Left kidney (tissue), 2 donors: ENCODE data around the gene CCBE1. TPM values are rescaled to one million over a fixed set of nuclear protein-coding genes. Genes with fewer than 3 reads are reported as not detected.

Experiments
- DNase-seq: peaks from one replicate; pipeline ENCODE4 v3.0.0-alpha.2; 2013
- polyA plus RNA-seq: library from polyadenylated mRNA; unstranded; fragments of 120-200 nt; gene quantifications from one replicate; pipeline ENCODE4 v1.2.1, GENCODE V29; 2013; ENCODE audit not compliant: insufficient read length

Gene CCBE1
- polyA plus RNA-seq, 1 donor: 31.5 TPM

DNA sequence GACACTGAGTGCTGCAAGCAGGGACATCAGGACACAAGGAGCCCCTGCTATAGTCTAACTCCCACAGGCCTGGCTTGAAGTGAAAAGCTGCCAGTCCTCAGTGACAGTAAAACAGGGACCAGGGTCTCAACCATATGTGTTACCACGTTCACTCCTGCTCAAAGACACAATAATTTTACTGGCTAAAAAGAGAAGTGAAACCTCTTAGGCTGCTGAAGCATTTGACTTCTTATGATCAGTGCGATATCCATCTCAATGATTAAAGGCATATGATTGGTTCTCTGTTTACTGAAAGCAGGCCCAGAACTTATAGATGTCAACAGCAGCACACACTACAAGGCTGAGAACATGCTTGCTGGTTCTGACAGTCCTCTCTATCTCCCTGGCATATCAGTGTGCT, 208.3 kb downstream of the CCBE1 start:
- DNase-seq: no peak

DNA sequence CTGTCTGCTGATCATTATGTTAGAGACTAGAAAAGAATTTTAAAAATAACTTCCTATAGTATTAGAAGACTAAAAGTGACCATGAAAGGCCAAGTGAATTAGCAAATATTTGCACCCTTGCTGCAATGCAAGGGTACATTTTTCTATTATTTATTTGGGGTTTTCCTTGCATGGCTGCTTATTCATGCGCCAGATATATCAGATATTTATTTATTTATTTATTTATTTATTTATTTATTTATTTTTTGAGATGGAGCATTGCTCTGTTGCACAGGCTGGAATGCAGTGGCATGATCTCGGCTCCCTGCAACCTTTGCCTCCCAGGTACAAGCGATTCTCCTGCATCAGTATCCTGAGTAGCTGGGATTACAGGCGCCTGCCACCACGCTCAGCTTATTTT, 211.8 kb downstream of the CCBE1 start:
- DNase-seq: no peak

DNA sequence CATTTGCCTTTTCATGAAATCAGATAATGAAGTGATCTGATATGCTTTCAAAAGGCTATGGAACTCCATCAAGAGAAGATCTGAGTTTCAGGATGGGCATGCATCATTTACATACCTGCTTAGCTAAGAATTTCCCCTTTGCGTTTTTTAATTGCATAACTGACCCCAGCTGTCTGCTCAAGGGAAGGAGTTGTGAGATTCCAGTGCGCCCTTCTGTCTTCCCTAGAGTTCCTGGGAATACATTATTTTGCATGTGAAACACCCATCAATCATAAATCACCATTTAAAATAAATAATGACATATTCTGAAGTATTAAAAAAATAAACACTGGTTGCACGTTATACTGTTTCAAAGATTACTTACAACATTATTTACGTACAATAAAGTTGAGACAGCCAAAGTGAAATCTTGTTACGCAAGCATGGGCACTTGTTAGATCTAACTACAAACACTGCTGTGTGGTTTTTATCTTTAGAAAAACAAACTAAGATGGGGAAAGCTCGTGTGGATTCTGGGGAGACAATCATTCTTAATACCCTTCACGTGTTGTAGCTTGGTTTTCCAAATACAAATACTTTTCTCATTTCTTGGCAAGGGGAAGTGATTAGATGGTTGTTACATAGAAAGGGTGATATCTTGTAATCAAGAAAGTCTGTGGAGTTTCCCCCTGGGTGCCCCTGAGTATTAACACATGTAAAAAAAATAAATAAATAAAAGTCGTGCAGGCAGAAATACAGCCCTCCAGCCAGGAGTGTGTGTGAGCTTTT, 212.5 kb downstream of the CCBE1 start:
- DNase-seq: no peak

DNA sequence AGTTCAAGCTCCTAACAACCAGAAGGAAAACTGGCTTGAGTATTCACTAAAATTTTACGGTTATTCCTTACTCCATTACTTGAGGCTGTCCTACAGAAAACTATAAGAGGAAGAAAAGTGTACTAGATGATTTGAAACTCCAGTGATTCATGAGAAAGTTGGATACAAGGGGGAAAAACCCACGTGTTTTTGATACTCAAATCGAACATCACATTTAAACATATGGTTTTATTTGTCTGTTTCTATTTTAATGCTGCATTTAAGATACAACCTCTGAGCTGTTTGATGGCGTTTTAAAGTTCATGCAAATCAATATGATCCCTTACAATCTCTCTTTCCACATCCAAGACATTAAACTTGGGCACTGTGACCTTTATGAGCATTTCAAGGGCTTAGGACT, 213.1 kb downstream of the CCBE1 start:
- DNase-seq: no peak

DNA sequence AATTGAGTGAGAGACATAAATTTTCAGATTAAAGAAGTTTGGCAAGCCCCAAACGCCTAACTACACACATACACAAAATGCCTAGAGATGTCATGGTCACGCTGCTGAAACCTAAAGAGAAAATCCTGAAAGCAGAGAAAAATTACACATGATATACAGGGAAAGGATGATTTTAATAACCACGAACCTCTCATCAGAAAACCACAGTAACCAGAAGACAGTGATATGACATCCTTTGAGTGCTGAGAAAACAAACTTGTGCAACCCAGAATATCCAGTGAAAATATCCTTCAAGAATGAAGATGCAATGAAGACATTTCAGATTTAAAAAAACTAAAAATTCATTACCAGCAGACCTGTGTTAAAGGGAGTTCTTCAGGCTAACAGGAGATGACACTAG, 215.8 kb downstream of the CCBE1 start:
- DNase-seq: no peak

DNA sequence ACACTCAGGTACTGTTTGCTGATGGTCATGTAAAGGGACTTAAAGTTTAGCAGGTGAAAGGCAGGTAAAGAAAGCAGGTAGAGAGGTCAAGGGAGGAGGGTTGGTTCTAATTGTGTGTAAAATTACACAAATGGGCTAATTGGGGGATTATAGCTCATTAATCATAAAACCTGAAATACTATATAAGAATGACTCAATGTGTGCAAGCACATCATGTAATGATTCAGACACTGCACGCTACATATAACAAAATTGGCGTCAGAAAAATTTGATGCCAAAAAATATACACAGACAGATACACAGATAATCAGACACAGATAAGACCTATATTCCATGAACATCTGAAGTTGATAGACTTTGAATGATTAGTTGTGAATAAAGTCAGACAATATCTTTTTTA, 217.4 kb downstream of the CCBE1 start:
- no peak for DNase-seq

DNA sequence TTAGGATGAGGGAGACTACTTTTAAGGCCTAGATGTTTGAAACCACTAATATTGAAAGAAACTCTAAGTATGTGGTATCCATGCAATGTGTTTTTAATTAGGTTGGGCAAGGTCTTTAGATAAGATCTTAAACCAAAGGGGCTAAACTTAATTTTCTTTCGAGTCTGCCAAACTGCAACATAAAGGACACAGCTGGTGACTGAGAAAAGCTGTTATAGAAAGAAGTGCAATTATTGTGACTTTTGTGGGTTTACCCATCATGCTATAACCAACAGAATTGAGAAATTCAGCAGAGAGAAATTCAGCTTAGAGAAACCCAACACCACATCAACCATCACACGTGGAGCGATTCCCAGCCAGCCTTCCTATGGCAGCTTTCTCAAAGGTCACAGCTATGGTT, 218.6 kb downstream of the CCBE1 start:
- DNase-seq: no peak

DNA sequence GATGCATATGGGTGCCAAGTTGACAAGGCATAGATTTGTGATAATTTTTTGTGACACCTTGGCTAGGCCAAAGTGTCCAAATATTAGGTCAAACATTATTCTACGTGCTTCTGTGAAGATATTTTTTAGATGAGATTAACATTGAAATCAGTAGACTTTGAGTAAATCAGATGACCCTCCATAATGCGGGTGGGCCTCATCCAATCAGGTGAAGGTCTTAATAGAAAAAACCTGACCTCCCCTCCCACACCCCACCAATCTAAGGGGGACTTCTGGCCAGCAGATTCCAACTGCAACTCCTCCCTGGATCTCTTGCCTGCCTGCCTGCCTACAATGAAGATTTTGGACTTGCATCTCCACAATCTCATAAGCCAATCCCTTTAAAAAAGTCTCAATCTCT, 219.4 kb downstream of the CCBE1 start:
- no peak for DNase-seq

DNA sequence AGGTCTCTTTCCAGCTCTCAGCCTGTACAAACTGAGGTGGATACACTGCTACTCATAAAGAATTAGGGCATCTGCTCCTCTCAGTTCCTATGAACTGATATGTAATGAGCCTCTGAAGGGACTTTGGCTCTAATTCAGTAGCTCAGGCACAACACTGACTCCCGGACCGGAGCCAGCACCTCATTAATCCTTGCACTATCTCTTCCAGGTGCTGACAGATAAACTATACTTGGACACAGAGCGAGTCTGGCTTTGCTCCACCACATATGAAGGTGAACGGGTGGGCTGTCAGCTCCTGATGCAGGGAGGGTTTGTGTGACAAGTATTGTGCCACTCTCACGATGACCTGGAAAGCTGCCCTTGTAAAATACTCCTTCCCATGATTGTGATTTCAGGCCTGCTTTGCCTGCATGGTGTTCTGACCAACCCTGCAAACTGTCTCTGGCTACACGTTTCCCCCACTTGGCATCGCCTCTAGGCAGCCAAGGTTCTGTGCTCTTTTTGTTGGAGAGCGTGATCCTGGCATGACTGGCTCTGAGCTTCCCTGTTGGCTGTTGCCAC, 226.6 kb downstream of the CCBE1 start:
- no peak for DNase-seq

DNA sequence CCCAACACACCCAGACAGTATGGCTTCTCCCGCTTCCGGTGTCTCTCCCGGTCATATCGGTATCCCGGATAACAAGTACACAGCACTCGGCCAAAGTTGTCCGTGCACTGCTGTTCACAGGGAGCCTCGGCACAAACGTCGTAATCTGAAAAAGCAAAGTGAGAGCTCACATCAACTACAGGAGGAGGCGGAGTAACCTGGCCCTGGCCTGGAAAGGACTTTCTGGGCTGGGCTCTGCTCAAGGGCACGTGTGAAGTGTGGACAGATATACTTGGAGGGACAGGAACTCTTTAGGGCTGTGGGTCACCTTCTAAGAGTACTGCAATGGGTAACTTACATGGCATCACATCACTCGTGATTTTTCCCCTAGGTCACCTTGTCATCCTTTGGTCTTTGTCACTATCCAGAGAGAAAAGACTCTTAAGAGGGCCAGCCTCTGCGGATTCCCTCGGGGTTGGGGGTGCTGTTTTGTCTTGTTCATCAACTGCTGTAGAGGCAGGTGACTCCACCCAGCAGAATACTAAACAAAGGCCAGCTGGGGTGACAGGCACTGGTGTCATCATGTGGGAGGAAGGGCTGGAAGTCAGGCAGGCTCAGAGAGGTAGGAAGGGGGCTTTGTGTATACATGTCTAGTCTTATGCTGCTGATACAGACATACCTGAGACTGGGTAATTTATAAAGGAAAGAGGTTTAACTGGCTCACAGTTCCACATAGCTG, 227.6 kb downstream of the CCBE1 start:
- no peak for DNase-seq

DNA sequence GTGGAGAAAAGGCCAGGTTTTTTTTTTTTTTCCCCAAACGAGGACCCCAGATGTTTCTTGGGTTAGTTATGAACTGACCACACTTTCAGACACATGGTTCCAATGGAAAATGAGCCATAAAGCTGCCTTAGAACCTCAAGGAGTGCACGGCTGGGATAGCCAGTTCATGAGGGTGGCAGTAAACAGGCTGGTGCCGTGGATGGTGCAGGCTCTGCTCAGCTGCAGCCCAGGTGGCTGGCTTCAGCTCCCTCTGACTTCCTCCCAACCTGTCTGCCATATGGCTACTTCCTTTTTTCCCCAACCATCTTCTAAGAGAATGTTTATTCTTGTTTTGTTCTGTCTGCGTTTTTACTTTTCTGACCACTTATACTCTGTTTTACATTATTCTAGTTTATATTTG, 228.4 kb downstream of the CCBE1 start:
- DNase-seq: no peak

DNA sequence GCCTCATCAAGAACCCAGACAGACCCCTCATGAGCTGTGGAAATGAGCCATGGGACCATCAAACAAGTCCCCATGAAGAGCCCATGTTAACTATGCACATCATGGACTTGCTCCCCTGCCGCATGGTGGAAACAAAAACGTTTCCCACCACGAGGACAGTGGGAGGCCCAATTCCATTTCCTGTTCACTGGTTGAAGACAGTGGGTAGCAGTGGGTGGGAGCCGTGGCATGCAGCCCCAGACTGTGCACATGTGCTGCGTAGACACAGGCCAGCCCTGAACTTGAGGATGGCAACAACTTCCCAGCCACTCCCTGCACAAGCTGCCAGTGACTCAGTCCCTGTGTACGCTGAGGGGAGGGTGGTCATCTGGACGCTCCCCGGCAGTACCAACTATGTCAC, 229.7 kb downstream of the CCBE1 start:
- no peak for DNase-seq

DNA sequence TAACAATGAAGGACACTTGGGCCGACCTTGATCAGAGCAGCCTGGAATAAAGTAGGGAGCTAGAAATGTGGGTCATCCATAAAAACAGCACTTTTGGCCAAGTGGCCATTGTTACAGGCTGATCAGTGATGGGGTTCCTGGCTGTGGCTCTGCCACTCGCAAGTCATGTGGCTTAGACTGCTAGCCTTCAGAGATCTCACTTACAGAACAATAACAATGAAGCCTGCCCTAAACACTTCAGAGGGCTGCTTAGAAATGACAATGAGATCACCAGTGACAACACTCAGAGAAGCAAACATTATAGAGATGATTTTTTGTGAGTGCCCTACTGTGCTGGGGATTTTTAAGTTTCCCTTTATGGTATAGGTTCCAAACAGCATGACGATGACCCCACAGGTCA, 230.2 kb downstream of the CCBE1 start:
- no peak for DNase-seq

DNA sequence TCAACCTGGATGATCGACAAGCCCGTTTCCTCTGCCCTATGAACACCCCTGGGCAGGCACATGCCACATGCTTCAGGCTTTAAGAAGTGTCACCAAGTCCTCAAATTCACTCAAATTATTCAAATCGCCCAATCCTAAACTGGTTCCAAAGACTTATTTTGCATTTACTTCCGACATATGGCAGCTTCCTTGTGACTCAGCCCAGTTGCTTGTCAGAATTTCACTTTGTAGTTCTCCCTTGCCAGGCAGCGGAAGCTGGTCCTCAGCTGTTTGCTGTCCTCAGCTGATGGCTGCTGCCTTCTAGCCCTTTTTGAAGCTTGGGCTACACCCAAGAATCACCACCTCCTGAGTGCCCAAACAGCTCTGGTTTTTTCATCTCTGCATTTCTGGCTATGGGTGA, 232.7 kb downstream of the CCBE1 start:
- no peak for DNase-seq

DNA sequence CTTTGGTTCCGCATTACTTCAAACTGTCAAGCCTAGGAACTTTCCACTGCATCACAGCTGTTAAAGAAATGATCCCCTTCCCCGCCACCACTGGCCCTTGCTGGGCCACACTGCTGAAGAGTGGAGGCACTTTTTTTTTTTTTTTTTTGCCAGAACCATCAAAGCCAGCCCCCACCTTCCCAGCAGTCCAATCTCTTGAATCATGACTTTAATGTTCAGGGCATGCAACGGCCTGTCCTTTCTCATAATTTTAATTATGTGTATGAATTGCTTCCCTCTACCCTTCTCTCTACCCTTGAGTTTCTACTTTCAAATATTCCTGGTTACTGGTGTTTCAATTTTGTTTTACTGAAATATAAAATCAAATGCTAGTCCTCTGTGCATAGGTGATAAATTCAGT, 236.1 kb downstream of the CCBE1 start:
- no peak for DNase-seq

DNA sequence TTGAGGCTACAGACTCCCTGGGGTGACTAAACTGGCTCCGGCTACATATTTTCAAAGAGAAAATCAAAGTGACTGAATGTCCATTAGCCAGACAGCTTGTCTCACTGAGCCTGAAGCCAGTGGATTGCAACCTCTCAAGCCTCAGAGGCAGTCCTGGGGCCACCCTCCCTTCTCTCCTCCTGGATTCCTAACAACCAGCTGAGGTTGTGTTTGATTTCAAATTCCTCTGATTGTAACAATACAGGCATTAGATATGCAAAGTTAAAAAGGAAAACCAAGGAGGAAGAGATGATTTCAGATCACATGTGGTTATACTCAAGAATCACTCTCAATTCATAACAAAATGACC, 237.2 kb downstream of the CCBE1 start:
- no peak for DNase-seq

DNA sequence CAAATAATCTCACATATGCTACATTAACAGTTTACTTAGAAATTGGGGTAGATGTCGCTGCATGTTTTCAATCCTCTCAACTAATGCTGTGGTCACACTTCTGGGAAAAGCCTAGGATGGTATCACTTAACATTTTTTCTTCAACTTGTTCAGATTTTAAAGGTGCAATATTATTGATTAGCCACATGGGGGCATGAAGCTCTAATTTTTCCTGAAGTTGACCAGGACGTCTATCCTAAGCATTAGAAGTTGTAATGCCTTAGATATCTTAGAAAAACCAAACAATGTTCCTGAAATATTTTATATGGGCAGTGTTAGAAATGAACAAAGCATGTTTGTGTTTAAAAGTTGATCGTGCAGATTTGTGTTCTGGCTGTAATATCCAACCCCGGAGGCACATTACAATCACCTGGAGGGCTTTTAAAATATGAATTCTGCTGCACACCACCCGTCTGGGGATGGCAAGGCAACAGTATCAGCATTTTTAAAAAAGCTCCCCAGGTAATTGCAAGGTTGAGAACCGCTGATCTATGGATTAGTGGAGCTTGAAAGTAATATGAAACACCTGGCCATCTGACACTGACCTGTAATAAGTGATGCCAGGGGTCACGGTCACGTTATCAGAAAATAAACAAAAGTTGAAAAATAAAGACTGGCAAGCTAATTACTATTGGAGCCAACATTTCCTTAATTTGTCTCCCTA, 237.7 kb downstream of the CCBE1 start:
- DNase-seq: peak; percentile 46

DNA sequence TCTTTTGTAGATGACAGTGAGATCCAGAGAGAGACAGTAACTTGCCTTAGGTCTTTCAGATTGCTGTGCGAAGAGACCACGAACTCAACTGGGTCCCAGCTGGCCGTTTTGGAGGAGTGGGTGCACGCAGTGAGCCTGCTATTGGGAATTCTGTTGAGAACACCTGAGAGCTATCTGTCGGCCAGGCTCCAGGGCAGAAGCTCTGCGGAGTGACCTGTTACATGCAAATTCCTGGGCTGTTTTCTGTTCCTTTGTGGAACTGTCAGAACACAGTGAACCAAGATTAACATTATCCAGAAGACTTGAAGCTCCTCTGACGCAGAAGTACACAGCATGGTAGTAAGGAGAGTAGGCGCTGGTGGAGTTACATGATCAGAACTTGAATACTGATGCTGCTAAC, 238.6 kb downstream of the CCBE1 start:
- no peak for DNase-seq

DNA sequence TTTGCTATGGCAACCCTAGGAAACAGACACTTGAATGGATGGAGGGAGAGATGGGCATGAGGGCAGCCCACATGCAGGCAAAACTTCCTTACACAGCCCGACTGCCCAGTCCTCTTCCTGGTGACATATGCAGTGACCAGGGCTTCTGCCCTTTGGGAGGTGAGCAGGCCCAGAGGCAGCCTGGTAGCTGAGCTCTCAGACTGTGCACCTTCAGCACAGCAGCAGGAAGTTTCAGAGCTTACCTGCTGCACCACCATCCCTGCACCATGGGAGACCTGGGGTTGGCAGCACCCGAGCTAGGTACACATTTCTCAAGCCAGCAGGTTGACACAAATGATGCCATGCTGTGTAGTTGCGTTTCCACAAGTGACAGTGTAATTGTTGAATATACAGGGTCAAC, 240.6 kb downstream of the CCBE1 start:
- DNase-seq: no peak

DNA sequence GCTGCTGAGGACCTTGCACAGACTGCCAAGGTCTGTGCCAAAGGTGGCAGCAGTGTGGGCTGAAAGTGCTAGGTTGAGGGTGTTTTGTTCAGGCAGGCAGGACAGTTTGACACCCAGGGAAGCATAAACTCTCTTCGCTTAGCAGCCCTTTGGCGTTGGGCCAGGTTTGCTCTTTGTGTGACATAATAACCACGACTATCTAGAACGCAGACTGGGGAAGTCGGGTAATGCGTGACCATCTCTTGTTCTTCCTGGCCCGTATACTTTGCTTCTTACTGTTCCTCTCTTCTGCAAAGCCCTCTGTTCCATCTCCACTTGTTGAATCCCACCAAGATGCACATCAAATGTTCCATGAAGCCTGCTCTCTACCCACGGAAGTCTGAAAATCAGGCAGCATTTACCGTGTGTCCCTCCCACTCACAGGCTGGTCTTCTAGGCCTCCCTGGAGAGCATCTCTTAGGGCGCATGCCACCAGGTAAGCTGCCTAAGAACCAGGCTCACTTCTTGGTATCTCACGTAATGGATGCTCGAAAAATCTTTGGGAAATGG, 241.4 kb downstream of the CCBE1 start:
- no peak for DNase-seq

DNA sequence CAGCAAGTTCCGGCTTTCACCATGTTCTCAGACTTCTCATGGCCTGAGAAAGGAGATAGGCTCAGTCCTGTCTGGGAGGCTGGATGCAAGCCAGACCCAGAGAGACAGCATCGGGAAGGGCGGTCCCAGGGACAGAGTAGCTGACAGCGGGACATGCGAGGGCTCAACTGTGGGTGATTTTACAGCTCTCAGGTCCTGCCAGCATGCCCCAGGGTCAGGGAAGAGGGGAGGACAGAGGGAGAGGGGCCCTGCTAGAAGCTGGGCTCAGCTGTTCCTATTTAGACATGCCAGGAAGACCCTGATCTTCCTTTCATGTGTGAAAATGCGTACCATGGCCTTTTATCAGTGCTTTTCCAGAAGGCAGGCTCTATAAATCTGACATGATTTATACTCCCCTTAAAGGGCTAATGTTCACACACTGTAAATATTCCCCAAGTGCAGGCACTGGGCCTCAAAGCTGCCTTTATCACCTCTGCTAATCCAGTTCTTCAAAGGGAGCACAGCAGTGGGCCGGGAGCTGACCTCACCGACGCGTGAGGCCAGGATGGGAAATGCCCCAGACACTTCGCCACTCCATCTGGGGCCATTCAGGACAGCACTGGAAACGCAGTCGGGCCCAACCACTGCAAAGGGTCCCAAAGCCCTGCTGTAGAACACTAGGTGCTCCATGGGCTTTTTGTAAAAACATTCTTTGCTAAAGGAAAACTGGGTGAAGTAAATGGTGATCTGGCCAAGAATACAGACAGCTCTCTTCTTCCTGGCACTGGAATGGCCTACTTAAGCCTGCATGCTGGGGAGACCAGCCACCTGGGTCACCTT, 242.1 kb downstream of the CCBE1 start:
- no peak for DNase-seq

DNA sequence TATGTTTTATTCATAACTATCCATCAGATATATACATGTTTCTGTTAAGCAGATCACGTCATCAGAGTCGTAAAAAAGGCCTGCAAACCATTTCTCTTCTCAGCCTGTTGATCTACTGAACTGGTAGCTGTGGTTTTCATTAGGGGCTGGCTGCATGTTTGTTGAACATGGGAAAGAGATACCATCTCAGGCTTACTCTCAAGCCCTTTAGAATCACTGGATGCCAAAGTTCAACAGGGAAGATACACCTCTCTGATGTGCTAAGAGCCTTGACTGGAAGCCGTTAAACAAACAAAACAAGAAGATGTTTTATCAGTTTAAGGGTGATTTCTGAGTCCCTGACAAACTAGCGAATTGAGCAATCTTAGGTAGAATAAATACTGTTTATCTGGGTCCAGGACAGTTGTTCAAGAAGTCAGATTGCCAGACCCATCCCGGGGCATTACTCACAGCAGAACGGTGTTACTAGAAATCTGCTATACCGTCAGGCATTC, 243.7 kb downstream of the CCBE1 start:
- no peak for DNase-seq
